GM13976 (cell line): ENCODE data around the gene DNPH1.

Source experiments
- DNase-seq: peaks from one replicate; pipeline ENCODE4 v3.0.0; 2012; ENCODE audit warnings: low spot score
- CTCF ChIP-seq: IDR thresholded peaks from 2 replicates; pipeline ENCODE4 v1.5.1; 2012; ENCODE audit warnings: borderline replicate concordance, mild to moderate bottlenecking; ENCODE audit not compliant: insufficient read depth; ENCODE audit errors: extremely low read depth, missing control alignments, control extremely low read depth
- in situ Hi-C: fragments of 300-500 bp; cut with MboI; formaldehyde crosslinking; loops from one replicate; pipeline ENCODE4 v1.12.0; 2022; ENCODE audit warnings: low sequenced_read_pairs, mixed read lengths, inconsistent platforms; ENCODE audit not compliant: unreplicated experiment

Gene DNPH1

DNA sequence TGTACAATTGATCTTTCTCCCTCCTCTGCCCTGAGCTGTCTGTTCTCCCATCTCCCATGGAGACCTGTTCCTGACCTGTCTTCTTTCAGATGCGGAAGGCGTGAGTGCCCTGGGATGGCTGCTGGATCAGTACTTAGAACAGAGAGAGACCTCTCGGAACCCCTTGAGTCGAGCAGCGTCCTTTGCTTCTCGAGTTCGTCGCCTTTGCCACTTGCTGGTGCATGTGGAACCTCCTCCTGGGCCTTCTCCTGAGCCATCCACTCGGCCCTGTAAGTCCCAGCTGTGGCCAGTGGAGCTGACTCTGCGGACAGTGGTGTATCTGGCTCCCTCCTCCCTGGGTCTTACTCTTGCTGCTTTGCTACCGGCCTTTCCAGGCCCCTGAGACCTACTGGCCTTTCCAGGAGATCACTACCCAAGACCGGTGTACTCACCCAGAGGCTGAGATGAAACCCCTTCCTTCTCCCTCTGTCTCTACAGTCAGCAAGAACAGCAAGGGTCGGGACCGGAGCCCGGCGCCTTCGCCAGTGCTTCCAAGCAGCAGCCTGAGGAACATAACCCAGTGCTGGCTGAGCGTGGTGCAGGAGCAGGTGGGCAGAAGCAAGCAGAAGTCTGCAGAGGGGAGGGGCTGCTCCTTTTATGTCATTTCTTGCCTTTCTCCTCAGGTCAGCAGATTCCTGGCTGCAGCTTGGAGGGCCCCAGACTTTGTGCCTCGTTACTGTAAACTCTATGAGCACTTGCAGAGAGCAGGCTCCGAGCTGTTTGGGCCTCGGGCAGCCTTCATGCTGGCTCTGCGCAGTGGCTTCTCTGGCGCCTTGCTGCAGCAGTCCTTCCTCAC lies 24.8 kb downstream of the DNPH1 start:
- in situ Hi-C loops, result no loop called here
- DNase-seq, result no peak
- no peak for TF ChIP-seq CTCF

DNA sequence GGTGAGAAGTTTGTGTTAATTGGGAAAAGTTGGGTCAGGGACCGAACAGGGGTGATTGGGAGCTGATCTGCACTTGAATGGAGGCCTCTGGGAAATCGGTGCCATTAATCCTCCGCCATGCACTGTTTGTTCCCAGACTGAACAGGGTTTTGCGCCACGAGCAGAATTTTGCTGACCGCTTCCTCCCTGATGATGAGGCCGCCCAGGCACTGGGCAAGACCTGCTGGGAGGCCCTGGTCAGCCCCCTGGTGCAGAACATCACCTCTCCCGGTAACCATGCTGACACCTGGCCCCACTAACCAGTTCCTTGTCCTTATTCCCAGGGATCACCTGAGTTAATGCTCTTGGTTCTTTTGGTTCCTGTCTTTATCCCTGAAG lies 25.6 kb downstream of the DNPH1 start:
- DNase-seq, result no peak
- in situ Hi-C loops, result no loop called here
- no peak for TF ChIP-seq CTCF

DNA sequence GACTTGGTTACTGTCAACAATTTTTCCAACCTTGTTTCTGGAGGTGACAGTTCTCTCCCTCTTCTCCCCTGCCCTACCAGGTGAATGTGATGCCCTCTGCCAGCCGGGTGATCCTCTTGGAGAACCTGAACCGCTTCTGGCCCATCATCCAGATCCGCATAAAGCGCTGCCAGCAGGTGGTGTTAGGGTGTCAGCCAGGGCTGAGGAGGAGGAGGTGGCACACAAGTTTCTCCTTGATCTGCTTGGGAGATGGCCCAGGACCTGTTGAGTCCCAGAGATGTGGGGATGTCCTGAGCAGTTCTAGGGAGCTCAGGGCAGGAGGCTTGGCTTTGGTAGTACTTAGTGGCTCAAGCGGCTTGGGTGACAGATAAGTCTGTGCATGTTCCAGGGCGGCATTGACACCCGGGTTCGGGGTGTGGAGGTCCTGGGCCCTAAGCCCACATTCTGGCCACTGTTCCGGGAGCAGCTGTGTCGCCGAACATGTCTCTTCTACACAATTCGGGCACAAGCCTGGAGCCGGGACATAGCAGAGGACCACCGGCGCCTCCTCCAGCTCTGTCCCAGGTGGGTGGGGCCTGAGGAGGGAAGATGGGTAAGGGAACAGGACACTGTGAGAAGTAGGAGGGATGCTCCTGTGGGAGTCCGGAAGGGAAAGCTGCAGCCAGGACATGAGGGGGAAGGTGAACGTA lies 26.1 kb downstream of the DNPH1 start:
- in situ Hi-C loops, result no loop called here
- TF ChIP-seq CTCF, result no peak
- DNase-seq, result no peak

- TF ChIP-seq CTCF, result no peak
- no peak for DNase-seq
- in situ Hi-C loops, result no loop called here
Observed at GRCh38 chr6:43202451-43202850, 26.8 kb downstream of the DNPH1 start.

GRCh38 chr6:43200541-43200940 lies 28.7 kb downstream of the DNPH1 start:
- no peak for DNase-seq
- in situ Hi-C loops, result no loop called here
- TF ChIP-seq CTCF, result no peak

DNA sequence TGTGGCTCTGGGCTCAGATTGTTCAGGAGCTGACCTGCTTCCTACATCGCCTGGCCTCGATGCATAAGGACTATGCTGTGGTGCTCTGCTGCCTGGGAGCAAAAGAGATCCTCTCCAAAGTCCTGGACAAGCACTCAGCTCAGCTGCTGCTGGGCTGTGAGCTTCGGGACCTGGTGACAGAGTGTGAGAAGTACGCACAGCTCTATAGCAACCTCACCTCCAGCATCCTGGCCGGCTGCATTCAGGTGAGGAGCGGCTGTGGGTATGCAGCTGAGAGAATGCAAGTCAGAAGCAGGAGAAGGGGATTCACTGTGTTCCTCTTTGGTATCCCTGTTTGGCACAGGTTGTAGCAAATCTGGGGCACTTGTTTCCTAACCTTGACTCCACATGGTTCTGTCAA lies 29.4 kb downstream of the DNPH1 start:
- in situ Hi-C loops, result no loop called here
- DNase-seq, result no peak
- TF ChIP-seq CTCF, result no peak
